Fibroblast of skin of back (primary cell): ENCODE data around the gene PDSS2. TPM values are rescaled to one million over a fixed set of nuclear protein-coding genes. Genes with fewer than 3 reads are reported as not detected.
A peak's percentile ranks its signal among the peaks of the same experiment; 100 is the strongest.
"Not testable (repeated sequence)": the region's sequence is repeated elsewhere in the genome, so short reads cannot be mapped to it uniquely, and the experiment has no call there.

ENCODE experiments used
- DNase-seq: peaks from one replicate; pipeline ENCODE4 v3.0.0-alpha.2; 2013
- polyA plus RNA-seq, 2 experiments: library from polyadenylated mRNA; unstranded; fragments of 120-200 nt; gene quantifications; one replicate each; pipeline ENCODE4 v1.2.1, GENCODE V29; 2013; ENCODE audit not compliant: insufficient read length in 2 of 2

PDSS2 gene, protein sequence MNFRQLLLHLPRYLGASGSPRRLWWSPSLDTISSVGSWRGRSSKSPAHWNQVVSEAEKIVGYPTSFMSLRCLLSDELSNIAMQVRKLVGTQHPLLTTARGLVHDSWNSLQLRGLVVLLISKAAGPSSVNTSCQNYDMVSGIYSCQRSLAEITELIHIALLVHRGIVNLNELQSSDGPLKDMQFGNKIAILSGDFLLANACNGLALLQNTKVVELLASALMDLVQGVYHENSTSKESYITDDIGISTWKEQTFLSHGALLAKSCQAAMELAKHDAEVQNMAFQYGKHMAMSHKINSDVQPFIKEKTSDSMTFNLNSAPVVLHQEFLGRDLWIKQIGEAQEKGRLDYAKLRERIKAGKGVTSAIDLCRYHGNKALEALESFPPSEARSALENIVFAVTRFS
- 9.6 TPM for polyA plus RNA-seq (2013, experiment 1 of 2; ENCODE audit: insufficient read length)
- polyA plus RNA-seq (2013, experiment 2 of 2; ENCODE audit: insufficient read length) = 8.6 TPM

DNA sequence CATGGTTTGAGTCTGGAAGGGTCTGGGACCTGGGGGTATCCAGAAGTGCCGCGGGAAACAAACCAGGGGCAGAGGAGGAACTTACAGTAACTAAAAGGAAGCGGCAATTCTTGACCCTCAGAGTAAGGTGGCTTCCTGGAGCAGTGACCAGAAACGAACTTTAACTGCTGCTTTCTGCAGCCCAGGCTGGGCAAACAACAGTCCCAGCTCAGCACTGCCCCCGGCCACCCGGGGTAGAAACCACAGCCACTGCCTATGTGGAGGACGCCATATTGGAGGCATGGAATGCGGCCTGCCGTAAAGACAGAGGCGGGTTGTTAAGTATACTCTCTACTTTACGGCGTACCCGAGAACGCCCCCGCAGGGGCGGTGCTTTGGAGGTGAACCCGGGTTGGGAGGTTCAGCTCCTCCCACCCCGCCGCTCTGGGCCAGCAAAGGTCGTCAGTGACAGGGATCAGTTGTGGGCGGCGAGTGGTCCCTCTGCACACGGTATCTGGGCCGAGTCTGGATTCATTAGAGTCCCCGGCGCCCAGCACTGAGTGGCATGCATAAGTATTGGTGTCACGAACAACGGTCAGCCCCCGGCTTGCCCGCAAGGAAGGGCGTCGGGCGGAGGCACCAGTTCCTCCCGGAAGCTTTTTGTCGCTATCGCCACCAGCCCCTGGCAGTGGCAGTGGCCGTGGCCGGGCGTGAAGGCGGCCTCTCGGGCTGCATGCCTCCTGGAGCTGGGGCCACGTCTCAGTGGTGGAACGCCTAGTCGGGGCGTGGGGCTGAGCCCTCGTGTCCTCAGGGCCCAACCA, at the start of gene PDSS2:
Gene PDSS2, minus strand, starts transcription at position 282 of the 800 bp plus-strand sequence. Its CDS starts 279 bp downstream, at position 3.
- peak; percentile 99 for DNase-seq

DNA sequence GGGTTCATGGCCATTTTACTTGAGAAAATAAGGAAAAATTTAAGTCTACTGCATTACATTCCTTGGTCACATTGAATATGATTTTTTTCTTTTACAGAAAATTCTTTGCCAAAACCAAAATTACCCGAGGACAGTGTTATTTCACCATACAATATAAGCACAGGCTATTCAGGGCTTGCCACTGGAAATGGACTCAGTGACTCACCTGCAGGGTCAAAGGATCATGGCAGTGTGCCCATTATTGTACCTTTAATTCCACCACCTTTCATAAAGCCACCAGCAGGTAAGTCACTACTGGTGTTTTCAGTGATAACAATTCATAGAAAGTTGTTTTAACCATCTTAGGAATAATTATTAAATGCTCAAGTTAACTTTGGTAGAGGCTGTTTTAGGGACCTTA, 46.8 kb upstream of the PDSS2 start:
- no peak for DNase-seq

DNA sequence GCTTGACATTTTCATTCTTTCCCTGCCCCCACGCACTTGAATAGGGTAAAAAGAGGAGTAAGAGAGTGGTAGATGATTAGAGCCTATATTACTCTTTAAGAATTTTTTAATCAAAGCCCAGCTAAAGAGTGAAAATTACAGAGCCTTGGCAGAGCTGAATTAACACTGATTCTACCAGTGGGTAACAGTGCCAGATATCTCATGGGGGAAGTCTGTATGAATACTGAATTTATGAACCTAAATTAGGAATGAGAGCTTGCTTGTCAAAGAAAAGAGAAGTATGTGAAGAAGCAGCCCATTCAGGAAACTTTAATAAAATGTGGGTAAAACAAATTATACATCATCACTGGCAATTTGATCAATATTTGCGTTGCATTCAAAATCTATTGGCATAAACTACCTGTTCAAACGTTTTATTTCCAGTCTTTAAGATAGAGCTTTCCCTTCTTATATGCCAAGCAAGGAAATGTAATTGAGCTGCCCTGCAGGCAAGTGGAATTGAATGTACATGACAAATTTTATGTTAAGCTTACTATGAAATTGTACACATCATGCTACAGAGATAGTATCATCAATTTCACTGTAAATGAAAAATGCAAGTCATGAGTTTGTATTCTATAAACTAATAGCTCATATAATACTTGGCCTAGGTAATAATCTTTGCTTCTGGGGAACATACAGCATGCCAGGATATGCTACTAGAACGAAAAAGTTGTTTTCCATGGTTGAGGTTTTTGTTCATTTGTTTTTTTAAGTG, 45.1 kb upstream of the PDSS2 start:
- DNase-seq = no peak

DNA sequence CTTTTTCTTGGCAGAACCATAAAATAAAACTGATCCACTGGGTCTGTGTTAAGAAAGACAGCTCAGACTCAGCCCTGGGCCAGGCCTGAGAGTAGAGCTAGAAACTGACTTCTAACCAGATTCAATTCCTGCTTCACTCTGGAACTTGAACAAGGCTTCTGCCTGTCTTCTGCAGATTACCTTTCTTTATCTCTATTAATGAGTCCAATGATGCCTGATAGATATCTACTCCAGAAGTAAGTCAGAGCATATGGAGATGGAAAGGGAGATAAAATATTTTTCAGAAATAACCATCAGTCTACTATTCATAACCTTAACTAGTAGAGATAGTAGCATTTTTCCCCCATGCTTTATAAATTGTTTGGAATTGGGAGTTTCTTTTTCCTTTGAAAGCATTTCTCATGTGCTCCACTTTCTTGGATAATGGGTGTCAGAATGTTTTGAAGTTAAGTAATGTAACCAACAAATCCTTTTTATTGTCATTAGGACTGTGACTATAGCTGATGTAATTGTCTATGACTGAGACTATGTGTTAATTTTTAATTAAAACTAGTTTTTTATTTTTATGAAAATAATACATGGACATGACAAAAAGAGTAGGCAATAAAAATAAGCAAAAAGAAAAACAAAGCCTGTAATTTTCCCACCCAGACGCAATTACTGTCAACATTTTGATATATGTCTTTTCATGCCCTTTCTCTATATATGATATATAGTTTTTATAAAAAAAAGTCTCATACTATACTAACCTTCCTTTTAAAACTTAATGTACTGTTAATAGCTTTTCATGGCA, 37.7 kb upstream of the PDSS2 start:
- no peak for DNase-seq

DNA sequence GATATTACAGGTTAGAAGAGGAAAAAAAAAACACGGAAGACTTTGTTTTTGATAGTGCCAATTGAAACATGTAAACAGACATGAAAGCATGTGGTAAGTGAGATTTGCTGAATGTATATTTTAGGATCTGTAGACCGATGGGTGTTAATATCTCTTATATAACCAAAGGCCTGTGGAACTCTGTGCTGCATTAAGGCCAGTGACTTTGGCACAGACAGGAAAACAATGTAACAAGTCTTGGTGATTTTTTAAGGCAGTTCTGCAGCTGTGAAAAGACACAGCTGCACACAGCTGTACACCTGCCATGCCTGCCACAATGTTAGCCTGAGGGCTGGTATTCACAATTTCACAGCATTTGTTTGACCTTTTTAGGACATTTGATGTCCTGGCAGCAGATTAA, 36.6 kb upstream of the PDSS2 start:
- no peak for DNase-seq

DNA sequence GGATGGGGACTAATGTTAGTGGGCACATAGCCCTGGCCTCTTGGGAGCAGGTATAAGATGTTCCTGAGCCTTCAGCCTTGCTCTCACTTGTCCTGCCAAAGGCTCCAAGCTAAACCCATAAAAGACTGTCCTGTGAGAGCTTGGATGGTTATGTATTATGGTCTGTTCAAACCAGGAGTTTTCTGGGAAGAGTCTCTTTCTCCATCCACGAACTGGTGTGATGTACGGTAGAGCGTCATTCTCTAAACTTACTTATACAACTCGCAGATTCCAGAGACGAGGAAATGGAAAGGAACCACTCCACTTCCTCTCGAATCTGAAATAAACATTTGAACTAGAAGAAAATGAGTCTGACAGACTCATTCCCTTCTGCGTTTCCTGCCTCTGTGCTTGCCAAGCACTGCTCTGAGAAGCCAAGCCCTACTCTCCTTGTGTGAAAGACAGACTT, 35.9 kb upstream of the PDSS2 start:
- DNase-seq = peak; percentile 28

DNA sequence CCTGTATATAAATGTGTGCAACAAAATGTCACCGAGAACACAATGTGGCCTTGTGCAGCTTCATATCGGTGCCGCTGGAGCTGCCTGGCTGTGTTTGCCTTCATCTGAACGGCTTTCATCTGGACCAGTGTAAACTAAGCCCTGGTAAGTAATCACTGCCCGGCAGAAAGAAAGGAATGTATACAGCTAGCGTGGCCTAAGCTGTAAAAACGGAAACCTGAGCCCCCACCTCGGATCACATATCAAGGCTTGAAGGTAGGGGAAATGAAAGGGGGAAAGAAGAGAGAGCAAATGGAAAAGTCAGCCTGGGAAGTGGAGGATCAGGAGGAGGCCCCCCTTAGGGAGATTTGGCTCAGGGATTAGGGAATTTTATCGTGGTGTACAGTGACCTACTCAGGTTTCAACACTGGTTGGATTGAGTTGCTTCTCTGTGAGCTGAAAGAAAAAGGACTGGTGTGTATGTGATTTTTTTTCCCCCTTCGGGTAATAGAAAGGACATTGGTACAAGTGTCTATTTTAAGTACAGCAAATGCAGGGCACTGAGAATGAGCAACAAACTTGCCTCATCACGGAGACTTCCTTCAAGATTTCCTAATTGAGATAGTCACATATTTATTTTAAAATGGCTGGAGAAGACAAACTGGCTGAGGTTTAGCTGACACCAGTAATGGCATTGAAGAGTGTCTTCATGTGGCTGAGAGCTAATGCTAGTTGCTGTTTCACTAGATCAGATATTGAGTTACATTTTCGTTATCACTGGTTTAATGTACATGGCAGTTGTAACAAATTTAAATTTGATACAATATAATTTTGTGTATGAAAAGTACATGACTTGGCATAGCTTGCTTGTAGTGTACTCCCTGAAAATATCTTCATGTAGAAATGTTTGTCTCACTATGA, 34.0 kb upstream of the PDSS2 start:
- DNase-seq = no peak

DNA sequence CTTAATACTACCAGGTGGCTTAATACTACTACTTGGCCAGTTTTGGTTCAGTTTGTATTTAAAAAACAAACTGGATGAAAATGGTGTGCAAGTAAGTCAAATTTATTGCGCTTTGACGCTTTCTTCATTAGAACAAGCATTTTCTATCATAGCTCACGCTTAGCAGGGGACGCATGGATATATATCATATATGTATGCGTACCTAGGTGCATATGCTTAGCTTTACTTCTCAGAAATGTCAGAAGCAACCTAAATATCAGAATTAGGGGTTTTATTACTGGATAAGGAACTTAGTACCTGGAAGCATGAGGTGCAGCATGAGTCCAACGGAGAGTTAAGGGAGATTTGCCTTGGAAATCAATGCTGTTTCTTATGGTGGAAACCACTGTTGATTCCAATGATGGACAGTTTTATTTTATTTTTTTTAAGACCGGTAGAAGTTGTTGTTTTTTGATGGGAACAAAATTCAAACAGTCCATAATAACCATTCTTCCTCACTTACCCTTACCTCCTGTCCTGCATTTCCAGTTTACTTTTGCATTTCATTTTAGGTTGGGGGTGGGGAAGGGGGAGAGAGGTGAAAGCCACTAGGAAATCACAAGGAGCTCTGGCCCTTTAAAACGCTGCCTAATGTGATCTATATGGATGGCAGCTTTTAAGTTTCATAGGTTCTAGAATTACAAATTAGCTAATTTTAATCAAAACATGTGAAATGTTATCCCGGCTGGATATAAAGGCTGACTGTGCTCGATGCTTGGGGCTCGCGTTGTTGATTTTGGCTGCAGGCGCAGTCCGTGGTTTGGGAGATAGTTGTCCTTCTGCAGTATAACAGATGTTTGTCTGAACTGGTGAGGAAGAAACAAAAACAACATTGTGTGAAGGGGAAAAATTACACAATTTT, 32.6 kb upstream of the PDSS2 start:
- DNase-seq = peak; percentile 59

DNA sequence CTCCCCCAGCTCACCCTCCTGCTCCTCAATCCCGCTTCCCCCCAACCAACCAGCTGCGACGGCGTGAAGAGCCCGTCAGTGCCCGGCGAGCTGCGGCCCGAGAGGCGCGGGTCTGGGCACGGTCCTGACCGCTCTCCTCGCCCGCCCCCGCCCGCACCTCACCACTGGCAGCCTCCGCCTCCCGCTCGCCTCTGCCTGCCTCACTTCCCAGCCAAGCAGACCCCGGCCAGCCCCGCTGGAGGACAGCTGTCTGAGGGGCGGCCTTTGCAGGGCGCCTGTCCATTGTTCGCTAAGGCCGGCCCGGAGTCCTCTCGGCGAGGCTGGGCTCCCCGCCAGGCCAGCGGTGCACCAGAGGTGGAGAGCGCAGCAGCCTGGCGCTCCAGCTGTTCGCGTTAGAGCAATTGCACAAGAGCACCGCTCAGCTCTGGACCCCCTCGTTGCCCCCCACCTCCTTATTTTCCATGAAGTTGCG, 31.8 kb upstream of the PDSS2 start:
- peak; percentile 13 for DNase-seq

DNA sequence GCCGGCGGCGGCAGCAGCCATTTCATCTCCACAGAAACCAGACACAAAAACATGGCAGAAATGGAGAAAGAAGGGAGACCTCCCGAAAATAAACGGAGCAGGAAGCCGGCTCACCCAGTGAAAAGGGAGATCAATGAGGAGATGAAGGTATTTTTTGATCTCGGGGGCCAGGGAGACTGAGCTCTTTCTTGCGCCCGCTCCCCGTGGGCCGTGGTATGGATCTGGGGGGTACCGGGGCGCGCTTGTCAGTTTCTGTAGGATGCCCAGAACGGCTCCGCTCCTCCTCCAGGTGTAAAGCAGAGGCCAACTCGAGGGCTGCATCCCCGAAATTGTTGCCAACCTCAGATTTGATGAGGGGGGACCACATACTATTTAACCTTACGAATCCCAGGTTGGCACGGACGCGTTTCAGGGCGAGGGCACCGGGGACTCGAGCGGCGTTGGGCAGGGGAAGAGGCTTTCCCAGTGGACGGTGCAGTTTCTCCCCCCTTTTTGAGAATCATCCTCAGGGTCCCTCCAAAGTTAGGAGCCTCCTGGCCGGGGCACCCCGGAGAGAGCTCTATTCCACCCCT, 31.3 kb upstream of the PDSS2 start:
- no peak for DNase-seq

DNA sequence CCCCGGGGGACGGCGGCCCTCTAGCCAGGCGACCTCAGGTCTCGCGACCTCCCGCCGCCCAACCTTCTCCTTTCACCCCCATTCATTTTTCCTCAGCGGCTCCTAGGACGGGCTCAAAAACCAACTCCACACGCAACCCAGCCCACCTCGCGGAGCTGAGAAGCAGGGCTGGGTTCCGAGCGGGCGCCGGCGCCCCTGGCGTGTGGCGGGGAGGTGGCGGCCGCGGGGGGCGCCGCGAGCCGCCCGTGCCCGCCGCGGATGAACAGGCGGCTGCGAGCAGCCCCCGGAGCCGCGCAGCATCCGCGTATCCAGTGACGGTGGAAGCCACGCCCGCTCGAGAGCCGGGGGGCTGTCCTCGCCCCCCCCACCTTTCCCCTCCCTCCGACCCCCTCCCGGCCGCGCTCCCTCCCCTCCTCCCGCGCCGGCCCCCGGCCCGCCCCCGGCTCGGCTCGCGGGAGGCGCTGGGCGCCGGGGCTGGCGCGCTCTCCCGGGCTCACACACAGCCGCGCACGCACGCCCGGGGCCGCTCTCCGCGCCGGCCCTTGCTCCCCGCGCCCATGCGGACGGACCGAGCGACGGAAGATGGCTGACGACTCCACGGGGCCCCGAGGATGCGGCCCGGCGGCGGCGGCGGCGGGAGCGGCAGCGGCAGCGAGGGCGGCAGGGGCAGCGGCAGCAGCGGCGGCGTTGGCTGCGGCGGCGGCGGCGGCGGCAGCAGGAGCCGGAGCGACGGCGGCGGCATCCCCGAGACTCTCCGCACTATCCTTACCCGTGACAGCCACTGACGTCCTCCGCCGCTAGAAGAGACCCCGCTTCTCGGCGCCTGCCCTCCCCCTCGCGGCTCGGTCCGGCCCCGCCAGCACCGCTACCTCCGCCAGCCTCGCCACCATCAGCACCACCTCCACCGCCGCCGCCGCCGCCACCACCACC, 30.5 kb upstream of the PDSS2 start, which contains the start of gene SOBP:
Gene SOBP, plus strand, starts transcription at position 482 of the 930 bp plus-strand sequence. CDS start 500 bp downstream, outside the sequence.
- DNase-seq = peak; percentile 50

DNA sequence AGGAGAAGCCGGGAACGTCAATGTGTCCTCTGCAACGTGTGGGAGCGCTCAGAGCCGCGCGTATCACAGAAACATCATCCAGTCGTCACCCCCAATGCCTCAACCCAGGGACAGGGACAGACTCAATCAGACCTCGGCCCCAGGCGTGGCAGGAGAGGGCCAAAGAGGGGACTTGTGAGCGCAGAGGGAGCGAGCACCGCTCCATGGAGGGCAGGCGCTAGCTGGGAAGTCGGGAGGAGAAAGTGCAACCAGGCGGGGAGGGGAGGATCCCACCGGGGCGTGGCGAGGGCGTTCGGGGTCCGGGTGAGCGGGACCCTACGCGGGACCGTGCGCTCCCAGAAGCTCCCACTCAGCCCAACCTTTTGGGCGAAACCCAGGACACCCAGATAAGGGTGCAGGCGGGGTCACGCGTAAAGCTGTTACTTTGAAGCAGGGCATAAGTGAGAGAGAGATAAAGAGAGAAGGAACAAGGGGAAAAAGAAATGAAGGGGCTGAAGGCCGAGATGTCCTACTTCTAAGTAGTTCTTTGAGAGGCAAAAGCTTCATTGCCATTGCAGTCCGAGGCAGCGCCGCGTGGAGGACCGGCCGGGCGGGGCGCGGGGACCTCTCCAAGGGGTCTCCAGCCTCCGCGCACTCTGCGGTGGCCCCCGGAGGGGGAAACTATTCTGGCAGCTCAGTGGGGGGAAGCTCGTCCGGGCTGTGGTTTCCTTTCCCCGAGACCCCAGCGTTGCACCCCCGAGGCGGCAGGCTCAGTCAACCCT, 29.7 kb upstream of the PDSS2 start:
- peak; percentile 29 for DNase-seq

DNA sequence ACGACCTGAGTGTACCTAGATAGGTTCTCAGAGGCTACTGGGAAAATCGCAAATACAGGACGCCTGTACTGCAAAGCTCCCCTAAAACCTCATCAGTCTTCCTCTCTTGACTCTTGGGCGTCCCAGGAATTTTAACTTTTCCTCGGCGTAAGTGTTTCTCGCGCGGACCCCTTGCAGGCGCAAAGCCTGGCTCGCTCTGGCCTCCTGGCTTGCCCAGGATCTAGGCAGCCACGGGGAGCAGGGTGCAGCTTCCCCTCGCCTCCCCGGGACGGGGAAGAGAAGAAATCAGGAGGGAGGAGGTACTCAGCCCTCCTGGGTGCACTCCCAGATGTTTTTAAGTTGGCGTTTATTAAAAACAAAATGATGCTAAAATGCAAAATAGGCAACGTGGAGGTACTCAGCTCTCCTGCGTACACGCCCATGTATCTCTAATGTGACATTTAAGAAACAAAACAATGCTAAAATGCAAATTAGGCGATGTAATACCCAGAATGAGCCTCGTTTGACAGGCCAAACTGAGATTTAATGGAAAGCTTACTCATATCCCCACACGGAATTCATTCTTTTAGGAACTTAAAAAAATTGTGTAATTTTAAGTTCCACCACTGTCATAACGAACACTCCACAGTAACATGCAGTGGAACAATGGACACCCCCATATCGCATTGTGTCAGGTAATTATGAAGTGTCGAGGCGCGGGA, 29.0 kb upstream of the PDSS2 start:
- no peak for DNase-seq

DNA sequence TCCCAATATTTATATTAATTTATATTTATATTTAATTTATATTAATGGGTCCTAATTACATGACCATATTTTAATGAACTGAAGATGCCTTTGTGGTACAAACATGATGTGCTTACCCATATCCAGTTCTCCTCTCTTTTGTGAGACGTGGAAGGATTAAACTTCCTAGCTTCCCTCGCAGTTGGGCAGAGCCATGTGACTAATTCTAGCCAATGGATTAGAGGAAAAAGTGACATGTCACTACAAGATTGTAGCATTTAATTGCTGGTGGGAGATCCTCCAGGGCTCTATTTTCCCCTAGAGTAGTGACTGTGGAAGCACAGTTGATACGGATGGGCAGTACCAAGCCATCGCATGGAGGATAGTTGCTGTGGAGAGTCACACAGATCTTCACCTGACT, 25.8 kb upstream of the PDSS2 start:
- DNase-seq = no peak

DNA sequence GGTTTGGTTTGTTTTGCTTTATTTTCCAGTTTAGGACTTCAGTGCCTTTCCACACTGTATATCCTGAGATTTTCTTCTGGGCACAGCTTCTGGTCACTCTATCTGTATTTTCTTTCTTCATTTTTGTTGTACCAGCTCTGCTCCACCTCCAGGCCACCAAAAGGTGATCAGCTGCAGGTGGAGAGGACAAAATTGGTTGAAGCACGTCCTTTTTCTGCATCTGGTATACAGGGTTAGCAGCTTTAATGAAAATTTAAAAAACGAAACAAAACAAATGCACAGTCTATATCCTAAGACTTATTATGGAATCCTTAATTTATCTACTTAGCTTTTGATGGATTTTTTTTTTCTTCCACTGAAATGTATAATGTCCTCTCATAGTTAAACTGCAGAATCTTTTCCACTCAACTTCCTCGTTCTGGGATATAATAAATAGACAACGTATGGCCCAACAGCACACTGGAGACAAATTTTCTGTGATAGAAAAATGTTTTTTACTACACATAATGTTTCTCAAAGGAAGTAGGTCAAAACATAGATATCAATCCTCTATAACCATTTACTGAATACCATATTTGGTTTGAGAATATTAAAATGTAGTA, 19.8 kb upstream of the PDSS2 start:
- no peak for DNase-seq

DNA sequence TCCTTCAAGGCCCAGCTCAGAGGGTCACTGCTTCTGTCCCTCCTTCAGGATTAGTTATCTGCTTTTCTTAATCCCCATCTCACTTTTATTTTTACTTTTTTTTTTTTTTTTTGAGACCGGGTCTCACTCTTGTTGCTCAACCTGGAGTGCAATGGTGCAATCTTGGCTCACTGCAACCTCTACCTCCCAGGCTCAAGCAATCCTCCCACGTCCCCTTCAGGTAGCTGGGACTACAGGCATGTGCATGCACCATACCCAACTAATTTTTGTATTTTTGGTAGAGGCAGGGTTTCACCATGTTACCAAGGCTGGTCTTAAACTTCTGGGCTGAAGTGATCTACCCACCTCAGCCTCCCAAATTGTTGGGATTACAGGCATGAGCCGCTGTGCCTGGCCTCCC, 16.5 kb upstream of the PDSS2 start:
- not testable (repeated sequence) for DNase-seq
